HG03460 (cell line): ENCODE results near the gene CLCN1.

Source experiments
- ATAC-seq: cut with Tn5 transposase; IDR thresholded peaks from one replicate; pipeline ENCODE4 v1.9.1; 2021; ENCODE audit not compliant: unreplicated experiment

Gene CLCN1

DNA sequence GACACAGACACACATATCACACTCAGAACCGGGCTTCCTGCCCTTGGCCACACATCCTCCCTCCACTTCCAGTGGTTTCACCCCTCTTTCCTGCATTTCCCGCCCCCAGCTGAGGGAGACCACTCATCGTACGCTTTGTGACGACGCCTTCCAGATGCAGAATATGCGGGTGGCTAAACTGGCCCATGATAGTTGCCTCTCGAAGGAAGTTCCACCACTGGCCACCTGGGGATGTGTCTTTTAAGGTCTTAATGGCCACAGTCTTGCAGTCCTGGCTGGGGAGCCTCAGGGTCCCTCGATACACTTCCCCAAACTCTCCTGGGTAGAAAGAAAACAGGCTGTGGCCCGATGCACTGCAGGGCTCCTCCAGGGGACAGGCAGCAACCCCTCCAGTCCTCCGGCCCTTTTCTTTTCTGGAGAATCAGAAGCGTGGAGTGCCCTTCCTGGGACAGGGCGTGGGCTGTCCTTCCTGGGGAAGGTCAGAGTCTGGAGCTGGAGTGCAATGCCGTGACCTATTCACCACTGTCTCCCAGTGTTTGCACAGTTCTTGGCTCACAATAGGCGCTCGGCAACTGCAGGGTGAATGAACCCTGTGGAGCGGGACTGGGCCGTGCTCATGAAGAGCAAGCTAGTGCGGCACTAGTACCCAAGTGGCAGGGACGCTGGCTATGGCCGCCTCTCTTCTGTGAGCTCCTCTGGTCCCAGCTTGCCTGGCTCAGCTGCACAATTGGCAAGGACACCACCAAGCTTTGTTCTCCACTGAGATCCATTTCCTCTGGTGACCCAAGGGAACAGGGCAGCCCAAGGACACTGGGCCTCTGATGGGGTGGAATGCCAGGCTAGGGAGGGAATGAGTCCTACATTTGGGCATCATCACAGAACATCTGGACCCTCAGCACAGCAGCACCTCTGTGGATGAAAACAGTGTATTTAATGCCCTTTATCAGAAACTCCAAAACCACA, 79.6 kb downstream of the CLCN1 start:
- no peak for ATAC-seq

DNA sequence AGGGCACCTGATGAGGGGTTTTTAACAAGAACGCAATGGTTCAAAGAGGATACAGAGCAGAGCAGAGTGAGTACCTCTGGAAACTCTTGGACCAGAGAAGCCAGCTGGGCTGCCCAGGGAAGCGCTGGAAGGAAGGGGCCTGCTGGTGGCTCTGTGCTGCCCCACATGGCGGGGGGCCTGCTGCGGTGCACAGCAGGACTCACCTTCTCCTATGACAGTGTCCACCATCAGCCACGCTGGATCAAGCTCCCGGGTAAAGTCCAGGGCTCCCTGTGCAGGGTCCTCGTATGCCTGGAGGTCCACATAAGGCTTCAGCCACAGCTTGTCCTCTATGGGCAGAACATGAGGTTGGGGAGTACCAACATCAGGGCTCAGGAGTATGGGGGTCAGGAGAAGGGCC, 80.3 kb downstream of the CLCN1 start:
- no peak for ATAC-seq

DNA sequence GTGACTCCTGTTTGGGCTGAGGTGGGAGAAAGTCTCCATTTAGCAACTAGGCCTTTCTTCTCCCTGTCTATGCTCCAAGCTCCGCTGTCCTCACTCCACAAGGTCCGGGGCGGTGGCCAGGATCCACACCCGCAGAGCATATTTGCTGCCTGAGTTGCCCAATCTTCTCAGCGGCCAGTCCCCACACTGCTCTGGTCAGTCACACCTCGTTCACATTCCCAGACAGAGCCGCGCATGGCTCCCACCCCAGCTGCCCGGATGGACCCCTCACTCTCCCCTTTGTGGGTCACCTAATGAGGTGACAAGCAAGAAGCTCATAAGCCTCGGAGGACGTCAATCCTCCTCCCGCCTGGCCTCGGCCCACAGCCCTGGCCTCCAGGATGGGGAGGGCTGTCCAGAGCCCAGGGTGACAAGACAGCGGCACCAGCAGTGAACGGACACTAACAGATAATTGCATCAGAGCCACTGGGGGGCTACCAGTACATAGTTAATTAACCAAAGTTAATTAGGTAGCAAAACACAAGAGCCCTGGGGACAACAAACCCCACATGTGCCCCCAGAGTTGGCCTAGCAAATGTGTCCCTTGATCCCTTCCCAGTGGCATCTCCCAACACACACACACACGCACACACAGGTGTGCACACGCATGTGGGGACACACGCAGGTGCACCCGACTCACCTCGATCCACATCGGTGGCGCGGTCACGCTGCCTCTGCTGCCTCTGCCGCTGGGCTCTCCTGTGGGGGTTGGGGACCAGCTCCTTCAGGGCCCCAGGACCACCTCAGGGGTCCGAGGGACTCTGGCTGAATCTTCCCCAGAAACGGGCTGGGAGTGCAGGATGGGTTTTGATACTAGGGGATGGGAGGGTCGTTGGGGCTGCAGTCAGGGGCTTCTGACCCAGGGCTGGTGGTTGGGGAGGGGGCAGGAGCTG, 81.0 kb downstream of the CLCN1 start:
- ATAC-seq: no peak

DNA sequence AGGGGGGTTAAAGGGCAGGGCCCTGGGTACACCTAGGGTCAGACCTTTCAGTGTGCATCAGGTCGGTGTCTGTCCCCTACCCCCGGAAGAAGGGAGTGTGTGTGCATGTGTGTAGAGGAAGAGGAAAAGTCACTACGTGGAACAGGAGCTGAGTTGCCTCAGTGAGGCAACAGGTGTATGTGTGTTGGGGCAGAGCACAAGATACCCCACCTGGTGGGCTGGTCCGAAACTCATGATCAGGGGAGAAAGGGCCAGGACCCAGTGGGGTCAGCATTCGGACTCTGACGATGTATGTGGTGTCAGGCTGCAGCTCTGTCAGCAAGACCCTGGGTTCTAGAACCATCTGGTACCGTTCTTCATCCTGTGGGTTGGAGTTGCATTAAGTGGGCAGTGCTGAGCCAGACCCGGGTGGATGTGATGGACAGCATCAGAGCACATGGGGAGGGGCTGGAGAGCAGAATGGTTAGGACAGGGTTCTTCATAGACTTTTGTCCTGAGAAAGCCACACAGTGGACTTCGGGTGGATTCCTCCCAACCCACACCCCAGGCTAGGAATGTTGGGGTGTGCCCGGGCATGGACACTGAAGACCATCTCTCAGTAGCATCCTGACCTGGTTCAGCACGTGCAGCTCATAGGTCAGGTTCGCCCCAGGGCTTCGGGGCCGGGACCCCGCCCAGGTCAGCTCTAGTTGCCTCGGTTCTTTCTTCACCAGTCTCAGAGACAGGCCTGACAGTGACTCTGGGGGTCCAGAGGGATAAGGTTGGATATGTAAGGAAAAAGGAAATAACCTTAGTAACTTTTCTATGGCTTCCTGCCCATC, 82.0 kb downstream of the CLCN1 start:
- no peak for ATAC-seq

DNA sequence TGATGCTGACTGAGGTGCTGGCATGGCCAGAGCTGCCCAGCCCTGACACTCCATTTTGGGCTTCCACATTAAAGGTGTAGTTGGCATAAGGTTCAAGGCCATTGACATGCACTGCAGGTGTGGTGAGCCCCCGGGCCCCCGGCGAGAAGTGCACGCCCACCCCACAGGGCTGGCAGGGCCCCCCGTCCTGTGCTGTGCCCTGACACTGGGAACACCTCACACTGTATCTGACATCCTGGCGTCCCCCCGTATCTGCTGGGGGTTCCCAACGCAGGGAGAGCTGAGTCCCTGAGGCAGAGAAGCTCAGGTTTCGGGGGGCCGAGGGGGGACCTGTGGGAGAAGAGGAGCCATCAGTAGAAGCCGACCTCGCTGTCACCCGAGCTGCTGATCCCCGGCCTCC, 82.7 kb downstream of the CLCN1 start:
- no peak for ATAC-seq

DNA sequence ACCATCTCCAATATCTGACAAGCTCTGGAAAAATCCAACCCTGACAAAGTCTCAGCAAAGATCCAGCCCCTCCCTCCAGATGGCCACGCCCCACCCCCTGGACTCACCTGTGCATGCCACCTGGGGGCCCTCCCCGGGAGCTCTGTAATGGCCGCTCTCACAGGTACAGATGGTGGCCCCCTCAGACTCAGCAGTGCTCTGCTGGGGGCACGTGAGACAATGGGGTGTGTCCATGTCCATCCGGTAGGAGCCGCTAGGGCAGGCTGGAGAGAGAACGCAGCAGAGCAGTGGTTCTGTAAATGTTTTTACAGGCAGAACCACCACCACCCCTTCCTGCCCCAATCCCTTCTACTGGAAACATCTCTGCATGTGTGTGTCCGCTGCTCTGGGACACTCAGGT, 83.2 kb downstream of the CLCN1 start:
- ATAC-seq: no peak

DNA sequence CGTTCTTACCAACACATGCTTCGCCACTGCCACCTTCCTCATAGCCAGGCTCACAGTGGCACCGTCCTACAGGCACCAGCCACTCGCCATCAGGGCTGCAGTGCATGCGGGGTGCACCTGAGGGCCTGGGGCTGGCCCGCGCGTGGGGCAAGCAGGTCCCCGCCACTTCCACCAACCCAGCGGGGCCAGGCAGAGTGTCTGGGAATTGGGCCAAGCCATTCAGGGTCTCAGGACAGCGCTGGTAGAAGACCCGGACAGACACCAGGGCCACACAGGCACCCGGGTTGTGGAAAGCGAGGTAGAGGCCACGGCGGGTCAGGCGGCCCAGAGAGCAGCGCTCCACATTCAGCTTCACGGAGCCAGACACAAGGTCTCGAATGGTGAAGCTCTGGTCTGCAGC, 83.7 kb downstream of the CLCN1 start:
- no peak for ATAC-seq

DNA sequence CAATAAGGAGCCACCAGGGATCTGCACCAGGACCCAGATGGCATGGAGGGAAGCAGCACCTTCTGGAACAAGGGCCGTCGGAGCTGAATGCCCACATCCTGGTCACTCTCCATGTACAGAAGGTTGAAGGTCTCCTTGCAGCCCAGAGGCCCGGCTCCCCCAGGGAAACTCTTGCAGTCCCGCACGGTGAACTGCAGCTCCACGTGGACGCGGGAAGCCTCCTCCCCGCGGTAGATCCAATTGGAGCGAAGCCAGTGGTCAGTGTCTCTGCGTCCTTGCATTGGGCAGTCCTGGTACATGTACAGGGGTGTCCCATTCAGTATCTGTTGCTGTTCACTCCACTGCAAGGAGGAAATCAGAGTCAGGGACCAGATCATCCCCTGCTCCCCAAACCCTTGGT, 85.4 kb downstream of the CLCN1 start:
- no peak for ATAC-seq
